Measurements from ENCODE around the gene KRT73.

The KRT73 gene

GRCh38 chr12:52618866-52619265 lies 507 bp upstream of the KRT73 start:
- DNase-seq (ENCODE audit: low read depth) = no peak

- no peak for DNase-seq (ENCODE audit: low read depth)
These were observed 965 bp downstream of the KRT73 start for GRCh38 chr12:52617403-52617785.

- DNase-seq (ENCODE audit: low read depth) = no peak
These were observed 1.5 kb downstream of the KRT73 start for GRCh38 chr12:52616680-52617402.

GRCh38 chr12:52615912-52616311 lies 2.4 kb downstream of the KRT73 start:
- no peak for DNase-seq (ENCODE audit: low read depth)

GRCh38 chr12:52615208-52615868 lies 3.0 kb downstream of the KRT73 start:
- DNase-seq (ENCODE audit: low read depth) = no peak

- no peak for DNase-seq (ENCODE audit: low read depth)
These were observed 3.8 kb downstream of the KRT73 start for GRCh38 chr12:52614381-52615207.

- DNase-seq (ENCODE audit: low read depth) = no peak
These were observed 4.9 kb downstream of the KRT73 start for GRCh38 chr12:52613384-52614030.

GRCh38 chr12:52612431-52613383 lies 5.7 kb downstream of the KRT73 start:
- DNase-seq (ENCODE audit: low read depth) = no peak

- DNase-seq (ENCODE audit: low read depth) = no peak
These were observed 7.3 kb downstream of the KRT73 start for GRCh38 chr12:52611080-52611468.

- DNase-seq (ENCODE audit: low read depth) = no peak
These were observed 9.3 kb downstream of the KRT73 start for GRCh38 chr12:52608826-52609630.

GRCh38 chr12:52608161-52608560 lies 10.2 kb downstream of the KRT73 start:
- DNase-seq (ENCODE audit: low read depth) = no peak

GRCh38 chr12:52607314-52607713 lies 11.0 kb downstream of the KRT73 start:
- no peak for DNase-seq (ENCODE audit: low read depth)

GRCh38 chr12:52606581-52607218 lies 11.7 kb downstream of the KRT73 start:
- DNase-seq (ENCODE audit: low read depth) = no peak

GRCh38 chr12:52606096-52606495 lies 12.3 kb downstream of the KRT73 start:
- no peak for DNase-seq (ENCODE audit: low read depth)

- no peak for DNase-seq (ENCODE audit: low read depth)
These were observed 12.8 kb downstream of the KRT73 start for GRCh38 chr12:52605542-52605941.

GRCh38 chr12:52604859-52605258 lies 13.5 kb downstream of the KRT73 start:
- no peak for DNase-seq (ENCODE audit: low read depth)

- DNase-seq (ENCODE audit: low read depth) = no peak
These were observed 15.0 kb downstream of the KRT73 start for GRCh38 chr12:52603314-52603713.

GRCh38 chr12:52602552-52602951 lies 15.8 kb downstream of the KRT73 start:
- no peak for DNase-seq (ENCODE audit: low read depth)

GRCh38 chr12:52601671-52602070 lies 16.7 kb downstream of the KRT73 start:
- no peak for DNase-seq (ENCODE audit: low read depth)

- DNase-seq (ENCODE audit: low read depth) = no peak
These were observed 17.3 kb downstream of the KRT73 start, which contains the start of gene KRT72 for GRCh38 chr12:52600941-52601481. Gene KRT72, minus strand, starts transcription at chr12:52601463. Its CDS starts 11 bp downstream, at chr12:52601452.
